GM12878 (cell line): ENCODE measurements around the gene KCNJ16. TPM values are rescaled to one million over a fixed set of nuclear protein-coding genes. Genes with fewer than 3 reads are reported as not detected.

ENCODE experiments used
- ATAC-seq: fragments of 200-7000 bp; cut with Tn5 transposase; 3 replicates; pipeline ENCODE4 v1.9.1; 2020; ENCODE audit warnings: mild to moderate bottlenecking, moderate library complexity
- BruUV-seq: library from RNA; stranded (reverse); fragments of 400-500 nt; replicated peaks from 2 replicates; lab custom pipeline; 2021; lab: Mats Ljungman, UMichigan
- CTCF ChIA-PET: fragments of 300-600 bp; sonication (Branson Sonifier 250); formaldehyde crosslinking; extraction: SDS; loops from one replicate; lab custom pipeline; 2021; ENCODE audit warnings: inconsistent platforms; lab: Yijun Ruan, JAX
- POLR2A ChIA-PET: fragments of 350-600 bp; formaldehyde crosslinking; extraction: SDS; loops from one replicate; lab custom pipeline; 2021; ENCODE audit warnings: inconsistent platforms; lab: Charles Lee
- RAD21 ChIA-PET: fragments of 300-600 bp; sonication (Branson Sonifier 250); formaldehyde crosslinking; loops from one replicate; lab custom pipeline; 2023; ENCODE audit warnings: antibody characterized with exemption; ENCODE audit not compliant: unreplicated experiment; lab: Charles Lee
- SMC1A ChIA-PET: fragments of 300-600 bp; sonication (Branson Sonifier 250); formaldehyde crosslinking; loops from one replicate; lab custom pipeline; 2023; ENCODE audit not compliant: unreplicated experiment, uncharacterized antibody; lab: Charles Lee
- DNase-seq: peaks from one replicate; pipeline ENCODE4 v3.0.0-alpha.2; 2011; ENCODE audit warnings: low read depth, low spot score
- FAIRE-seq: peaks from 3 replicates; lab custom pipeline; 2011; peaks lifted over from hg19 to GRCh38; lab: Jason Lieb, UNC
- H2AFZ ChIP-seq: 2 replicates; pipeline ENCODE4 v1.6.0; 2011; ENCODE audit warnings: low read depth, low read length, control low read depth; ENCODE audit not compliant: control insufficient read depth
- H3K27ac ChIP-seq: 2 replicates; pipeline ENCODE4 v1.5.1; 2011; ENCODE audit warnings: control low read depth; ENCODE audit not compliant: control insufficient read depth, insufficient read depth
- H3K27me3 ChIP-seq, 2 experiments: replicated peaks in 1 of 2; 2 replicates each; pipeline versions ENCODE4 v1.6.0 to v1.6.1; 2011; ENCODE audit warnings: low read length in 1 of 2; ENCODE audit not compliant: control insufficient read depth in 2 of 2, insufficient read depth in 2 of 2
- H3K36me3 ChIP-seq, 2 experiments: 2 replicates each; pipeline ENCODE4 v1.5.1; 2011; ENCODE audit warnings: low read length in 1 of 2; ENCODE audit not compliant: control insufficient read depth in 2 of 2, insufficient read depth in 2 of 2
- H3K4me1 ChIP-seq: 2 replicates; pipeline ENCODE4 v1.6.1; 2011; ENCODE audit warnings: mild to moderate bottlenecking, low read length, moderate library complexity, mixed read lengths; ENCODE audit not compliant: control insufficient read depth, insufficient read depth
- H3K4me2 ChIP-seq: 2 replicates; pipeline ENCODE4 v1.6.0; 2011; ENCODE audit warnings: control low read depth; ENCODE audit not compliant: control insufficient read depth, insufficient read depth
- H3K4me3 ChIP-seq: fragments of 200-600 bp; sonication (generic); 2 replicates; pipeline ENCODE4 v1.5.1; 2016
- H3K79me2 ChIP-seq: 2 replicates; pipeline ENCODE4 v1.6.0; 2011; ENCODE audit warnings: low read length; ENCODE audit not compliant: control insufficient read depth, insufficient read depth
- H3K9ac ChIP-seq: 2 replicates; pipeline ENCODE4 v1.8.0; 2011; ENCODE audit warnings: low read length, control low read depth, mixed read lengths; ENCODE audit not compliant: control insufficient read depth, insufficient read depth
- H3K9me3 ChIP-seq: replicated peaks from 3 replicates; pipeline ENCODE4 v1.5.1; 2011; ENCODE audit warnings: mild to moderate bottlenecking, low read length; ENCODE audit not compliant: control insufficient read depth, insufficient read depth
- H4K20me1 ChIP-seq: 2 replicates; pipeline ENCODE4 v1.6.0; 2011; ENCODE audit not compliant: control insufficient read depth, insufficient read depth
- ATF3 ChIP-seq: IDR thresholded peaks from 2 replicates; pipeline ENCODE4 v1.6.1; 2011; ENCODE audit warnings: low read depth, mild to moderate bottlenecking, low read length, moderate library complexity, borderline replicate concordance; ENCODE audit errors: extremely low read depth
- EZH2 ChIP-seq: IDR thresholded peaks from 2 replicates; pipeline ENCODE4 v1.6.1; 2012; ENCODE audit warnings: low read depth, mild to moderate bottlenecking, control low read depth, inconsistent platforms, low read length, borderline replicate concordance; ENCODE audit not compliant: control insufficient read depth
- FOXK2 ChIP-seq: fragments of 450-650 bp; IDR thresholded peaks from 2 replicates; pipeline ENCODE4 v1.6.1; 2017; ENCODE audit warnings: mild to moderate bottlenecking, moderate library complexity
- IKZF2 ChIP-seq, 2 experiments: fragments of 450-650 bp; IDR thresholded peaks; 2 replicates each; pipeline ENCODE4 v1.6.1; 2017; ENCODE audit warnings: mild to moderate bottlenecking in 2 of 2, moderate library complexity in 2 of 2
- MEF2A ChIP-seq: IDR thresholded peaks from 2 replicates; pipeline ENCODE4 v1.6.1; 2011; ENCODE audit warnings: low read depth, mild to moderate bottlenecking, low read length, moderate library complexity; ENCODE audit not compliant: insufficient read depth
- NFYB ChIP-seq: IDR thresholded peaks from 2 replicates; pipeline ENCODE4 v1.6.1; 2011; ENCODE audit warnings: low read depth, mild to moderate bottlenecking, low read length, improper control_type of control experiment, moderate library complexity; ENCODE audit not compliant: insufficient read depth
- PML ChIP-seq: IDR thresholded peaks from 2 replicates; pipeline ENCODE4 v1.6.1; 2012; ENCODE audit warnings: low read length, inconsistent platforms
- TCF3 ChIP-seq: IDR thresholded peaks from 2 replicates; pipeline ENCODE4 v1.6.1; 2012; ENCODE audit warnings: low read depth, mild to moderate bottlenecking, low read length, borderline replicate concordance; ENCODE audit not compliant: insufficient read depth
- USF1 ChIP-seq: IDR thresholded peaks from 2 replicates; pipeline ENCODE4 v1.6.1; 2011; ENCODE audit warnings: borderline replicate concordance, low read depth, mild to moderate bottlenecking, moderate library complexity, mixed read lengths, low read length; ENCODE audit not compliant: insufficient read depth; ENCODE audit errors: extremely low read length
- YBX1 ChIP-seq: fragments of 450-650 bp; IDR thresholded peaks from 2 replicates; pipeline ENCODE4 v1.6.1; 2016; ENCODE audit warnings: antibody characterized with exemption
- ZNF217 ChIP-seq: fragments of 450-650 bp; IDR thresholded peaks from 2 replicates; pipeline ENCODE4 v1.6.1; 2017; ENCODE audit warnings: antibody characterized with exemption, mild to moderate bottlenecking
- WGBS: methylation state at CpG from one replicate; pipeline ENCODE4 v1.1.6; 2016; ENCODE audit warnings: low lambda C conversion rate; ENCODE audit not compliant: insufficient replicate concordance, insufficient coverage; ENCODE audit errors: missing lambda C conversion rate; 5-methylcytosine and 5-hydroxymethylcytosine counted together
- in situ Hi-C: fragments of 300-500 bp; cut with MboI; formaldehyde crosslinking; loops from 9 replicates; pipeline ENCODE4 v1.14.3; 2018; ENCODE audit warnings: mixed read lengths
- intact Hi-C: fragments of 100-400 bp; cut with micrococcal nuclease; formaldehyde crosslinking; loops from one replicate; pipeline ENCODE4 v1.14.2; 2022; ENCODE audit not compliant: unreplicated experiment
- polyA plus RNA-seq, 11 experiments: library from polyadenylated mRNA; depleted of rRNA in 4 of 11; unstranded in 6 of 11; stranded (reverse) in 5 of 11; fragments of >200 nt; fragmentation: Nextera tagmentation in 4 of 11; fragmentation: Illumina TruSeq in 1 of 11; extraction: Ambion mirVana in 4 of 11; extraction: Trizol in 1 of 11; gene quantifications; 1 replicate in 1 of 11; 2 replicates in 10 of 11; pipeline versions ENCODE4 v1.2.1 to v1.2.3, GENCODE V29; 2011 to 2016; ENCODE audit warnings: inconsistent platforms in 2 of 11, missing spikeins in 2 of 11, low read depth in 1 of 11
- total RNA-seq, 4 experiments: library from RNA; depleted of rRNA in 3 of 4; stranded (reverse); fragments of >200 nt in 3 of 4; fragmentation: Illumina TruSeq in 1 of 4; extraction: Trizol in 1 of 4; gene quantifications; 2 replicates each; pipeline versions ENCODE4 v1.2.1 to v1.2.3, GENCODE V29; 2013 to 2021
- TF ChIP-seq, protein P1 (sequence below): fragments of 450-650 bp; IDR thresholded peaks from 2 replicates; pipeline ENCODE4 v1.6.1; 2017; ENCODE audit warnings: mild to moderate bottlenecking, moderate library complexity
- TF ChIP-seq, protein P2 (sequence below): fragments of 450-650 bp; conservative IDR thresholded peaks from 2 replicates; pipeline ENCODE4 v1.6.1; 2017; ENCODE audit warnings: mild to moderate bottlenecking, moderate library complexity
- TF ChIP-seq, protein P3 (sequence below): IDR thresholded peaks from 2 replicates; pipeline ENCODE4 v1.6.1; 2011; ENCODE audit warnings: borderline replicate concordance, low read depth, mild to moderate bottlenecking, moderate library complexity, low read length; ENCODE audit not compliant: insufficient read depth, poor library complexity, severe bottlenecking

Gene KCNJ16
- total and polyA plus RNA-seq, 10 of the 15 experiments (the other 5 are each of a cell fraction or from before 2014, with no cell fraction given): 0.08 to 0.24 (median 0.20) TPM; not detected in 7

- no peaks in the 10 kb centered on the region for H3K36me3 ChIP-seq
- FAIRE-seq (no peak), ATAC-seq (no peak), DNase-seq (no peak)
- H3K9me3 ChIP-seq: no peaks in the 10 kb centered on the region; the same call in 2 of the 3 replicates
- ChIA-PET CTCF (no interaction called here), POLR2A (interaction anchor here (0.6 kb wide), 1 partner anchor 9 kb away, joined by 5 read pairs; no protein-coding TSS in a partner anchor), RAD21 (no interaction called here), SMC1A (interaction anchor here (1.0 kb wide), 1 partner anchor 35 kb away, joined by 3 read pairs; no protein-coding TSS in a partner anchor)
- WGBS: 27% methylated on average over 3 of the region's 3 CpGs
- no peak overlapping the region for H3K27ac ChIP-seq
- no peaks in the 10 kb centered on the region for H3K4me1 ChIP-seq
- no peaks in the 10 kb centered on the region; a peak in 1 of 4 replicates for H3K27me3 ChIP-seq
- BruUV-seq: no TSS peak
- in situ Hi-C loops: no loop called here
- no peak overlapping the region for H3K4me3 ChIP-seq
- no peaks in the 10 kb centered on the region for H4K20me1 ChIP-seq
- no peak overlapping the region for H2AFZ ChIP-seq
- intact Hi-C loops: no loop called here
- no peak overlapping the region for H3K4me2 ChIP-seq
- no peak overlapping the region for H3K9ac ChIP-seq
- no peaks in the 10 kb centered on the region for H3K79me2 ChIP-seq
- TF ChIP-seq ZNF217 (no peak), USF1 (no peak), ATF3 (no peak), YBX1 (no peak), NFYB (no peak), IKZF2 (IDR thresholded peaks at IDR 0.05) (no peak), TCF3 (no peak), EZH2 (no peak), MEF2A (no peak), PML (no peak), FOXK2 (no peak)
- TF ChIP-seq, protein P1, sequence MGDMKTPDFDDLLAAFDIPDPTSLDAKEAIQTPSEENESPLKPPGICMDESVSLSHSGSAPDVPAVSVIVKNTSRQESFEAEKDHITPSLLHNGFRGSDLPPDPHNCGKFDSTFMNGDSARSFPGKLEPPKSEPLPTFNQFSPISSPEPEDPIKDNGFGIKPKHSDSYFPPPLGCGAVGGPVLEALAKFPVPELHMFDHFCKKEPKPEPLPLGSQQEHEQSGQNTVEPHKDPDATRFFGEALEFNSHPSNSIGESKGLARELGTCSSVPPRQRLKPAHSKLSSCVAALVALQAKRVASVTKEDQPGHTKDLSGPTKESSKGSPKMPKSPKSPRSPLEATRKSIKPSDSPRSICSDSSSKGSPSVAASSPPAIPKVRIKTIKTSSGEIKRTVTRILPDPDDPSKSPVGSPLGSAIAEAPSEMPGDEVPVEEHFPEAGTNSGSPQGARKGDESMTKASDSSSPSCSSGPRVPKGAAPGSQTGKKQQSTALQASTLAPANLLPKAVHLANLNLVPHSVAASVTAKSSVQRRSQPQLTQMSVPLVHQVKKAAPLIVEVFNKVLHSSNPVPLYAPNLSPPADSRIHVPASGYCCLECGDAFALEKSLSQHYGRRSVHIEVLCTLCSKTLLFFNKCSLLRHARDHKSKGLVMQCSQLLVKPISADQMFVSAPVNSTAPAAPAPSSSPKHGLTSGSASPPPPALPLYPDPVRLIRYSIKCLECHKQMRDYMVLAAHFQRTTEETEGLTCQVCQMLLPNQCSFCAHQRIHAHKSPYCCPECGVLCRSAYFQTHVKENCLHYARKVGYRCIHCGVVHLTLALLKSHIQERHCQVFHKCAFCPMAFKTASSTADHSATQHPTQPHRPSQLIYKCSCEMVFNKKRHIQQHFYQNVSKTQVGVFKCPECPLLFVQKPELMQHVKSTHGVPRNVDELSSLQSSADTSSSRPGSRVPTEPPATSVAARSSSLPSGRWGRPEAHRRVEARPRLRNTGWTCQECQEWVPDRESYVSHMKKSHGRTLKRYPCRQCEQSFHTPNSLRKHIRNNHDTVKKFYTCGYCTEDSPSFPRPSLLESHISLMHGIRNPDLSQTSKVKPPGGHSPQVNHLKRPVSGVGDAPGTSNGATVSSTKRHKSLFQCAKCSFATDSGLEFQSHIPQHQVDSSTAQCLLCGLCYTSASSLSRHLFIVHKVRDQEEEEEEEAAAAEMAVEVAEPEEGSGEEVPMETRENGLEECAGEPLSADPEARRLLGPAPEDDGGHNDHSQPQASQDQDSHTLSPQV: no peak
- TF ChIP-seq, protein P2, sequence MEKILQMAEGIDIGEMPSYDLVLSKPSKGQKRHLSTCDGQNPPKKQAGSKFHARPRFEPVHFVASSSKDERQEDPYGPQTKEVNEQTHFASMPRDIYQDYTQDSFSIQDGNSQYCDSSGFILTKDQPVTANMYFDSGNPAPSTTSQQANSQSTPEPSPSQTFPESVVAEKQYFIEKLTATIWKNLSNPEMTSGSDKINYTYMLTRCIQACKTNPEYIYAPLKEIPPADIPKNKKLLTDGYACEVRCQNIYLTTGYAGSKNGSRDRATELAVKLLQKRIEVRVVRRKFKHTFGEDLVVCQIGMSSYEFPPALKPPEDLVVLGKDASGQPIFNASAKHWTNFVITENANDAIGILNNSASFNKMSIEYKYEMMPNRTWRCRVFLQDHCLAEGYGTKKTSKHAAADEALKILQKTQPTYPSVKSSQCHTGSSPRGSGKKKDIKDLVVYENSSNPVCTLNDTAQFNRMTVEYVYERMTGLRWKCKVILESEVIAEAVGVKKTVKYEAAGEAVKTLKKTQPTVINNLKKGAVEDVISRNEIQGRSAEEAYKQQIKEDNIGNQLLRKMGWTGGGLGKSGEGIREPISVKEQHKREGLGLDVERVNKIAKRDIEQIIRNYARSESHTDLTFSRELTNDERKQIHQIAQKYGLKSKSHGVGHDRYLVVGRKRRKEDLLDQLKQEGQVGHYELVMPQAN: no peak
- TF ChIP-seq, protein P3, sequence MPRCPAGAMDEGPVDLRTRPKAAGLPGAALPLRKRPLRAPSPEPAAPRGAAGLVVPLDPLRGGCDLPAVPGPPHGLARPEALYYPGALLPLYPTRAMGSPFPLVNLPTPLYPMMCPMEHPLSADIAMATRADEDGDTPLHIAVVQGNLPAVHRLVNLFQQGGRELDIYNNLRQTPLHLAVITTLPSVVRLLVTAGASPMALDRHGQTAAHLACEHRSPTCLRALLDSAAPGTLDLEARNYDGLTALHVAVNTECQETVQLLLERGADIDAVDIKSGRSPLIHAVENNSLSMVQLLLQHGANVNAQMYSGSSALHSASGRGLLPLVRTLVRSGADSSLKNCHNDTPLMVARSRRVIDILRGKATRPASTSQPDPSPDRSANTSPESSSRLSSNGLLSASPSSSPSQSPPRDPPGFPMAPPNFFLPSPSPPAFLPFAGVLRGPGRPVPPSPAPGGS: no peak
Measured at GRCh38 chr17:70130289-70130688, 55.3 kb downstream of the KCNJ16 start.
